Trophoblast cell (in vitro differentiated cells and primary cell): ENCODE data around the gene MAP3K19.
"Not testable (repeated sequence)": the region's sequence is repeated elsewhere in the genome, so short reads cannot be mapped to it uniquely, and the experiment has no call there.

Source experiments
- DNase-seq, 2 donors: peaks; one replicate each; pipeline ENCODE4 v3.0.0-alpha.2; 2016
- H2AFZ ChIP-seq: 2 replicates; pipeline ENCODE4 v1.6.1; 2013; ENCODE audit warnings: low read length, moderate library complexity, mild to moderate bottlenecking; ENCODE audit not compliant: insufficient read depth, poor library complexity
- H2AK5ac ChIP-seq: 2 replicates; pipeline ENCODE4 v1.6.1; 2013; ENCODE audit warnings: mild to moderate bottlenecking, low read length
- H2BK120ac ChIP-seq: 2 replicates; pipeline ENCODE4 v1.6.1; 2013; ENCODE audit warnings: low read length, mild to moderate bottlenecking, moderate library complexity; ENCODE audit not compliant: insufficient read depth, poor library complexity
- H2BK12ac ChIP-seq: 2 replicates; pipeline ENCODE4 v1.6.1; 2013; ENCODE audit warnings: mild to moderate bottlenecking, low read length, moderate library complexity
- H2BK5ac ChIP-seq: 2 replicates; pipeline ENCODE4 v1.6.1; 2013; ENCODE audit warnings: low read length, low read depth, moderate library complexity, mild to moderate bottlenecking; ENCODE audit not compliant: poor library complexity
- H3K14ac ChIP-seq: 2 replicates; pipeline ENCODE4 v1.6.1; 2013; ENCODE audit warnings: mild to moderate bottlenecking, low read length
- H3K18ac ChIP-seq: 2 replicates; pipeline ENCODE4 v1.6.1; 2013; ENCODE audit warnings: mild to moderate bottlenecking, low read length
- H3K23ac ChIP-seq: 2 replicates; pipeline ENCODE4 v1.6.1; 2013; ENCODE audit warnings: low read length
- H3K27ac ChIP-seq: 2 replicates; pipeline ENCODE4 v1.5.1; 2013; ENCODE audit warnings: low read depth, mild to moderate bottlenecking, inconsistent platforms, low read length, moderate library complexity
- H3K27me3 ChIP-seq: 2 replicates; pipeline ENCODE4 v1.6.1; 2013; ENCODE audit warnings: inconsistent platforms, mild to moderate bottlenecking, low read length, moderate library complexity; ENCODE audit not compliant: insufficient read depth
- H3K36me3 ChIP-seq, 2 experiments: 1 replicate in 1 of 2; 2 replicates in 1 of 2; pipeline ENCODE4 v1.6.1; 2013; ENCODE audit warnings: low read length in 2 of 2, mild to moderate bottlenecking in 2 of 2, moderate library complexity in 1 of 2; ENCODE audit not compliant: insufficient read depth in 2 of 2, control insufficient read depth in 1 of 2
- H3K4ac ChIP-seq: 2 replicates; pipeline ENCODE4 v1.6.1; 2013; ENCODE audit warnings: low read depth, mild to moderate bottlenecking, low read length, moderate library complexity
- H3K4me1 ChIP-seq, 2 experiments: 1 replicate in 1 of 2; 2 replicates in 1 of 2; pipeline ENCODE4 v1.6.1; 2013; ENCODE audit warnings: low read length in 2 of 2, mild to moderate bottlenecking in 2 of 2, moderate library complexity in 1 of 2; ENCODE audit not compliant: insufficient read depth in 2 of 2, control insufficient read depth in 1 of 2
- H3K4me2 ChIP-seq: 2 replicates; pipeline ENCODE4 v1.6.1; 2013; ENCODE audit warnings: inconsistent platforms, mild to moderate bottlenecking, low read length, moderate library complexity
- H3K4me3 ChIP-seq: 2 replicates; pipeline ENCODE4 v1.5.1; 2013; ENCODE audit warnings: mild to moderate bottlenecking, low read depth, low read length, inconsistent platforms
- H3K79me1 ChIP-seq: one replicate; pipeline ENCODE4 v1.6.1; 2013; ENCODE audit warnings: low read length
- H3K79me2 ChIP-seq: 2 replicates; pipeline ENCODE4 v1.6.1; 2013; ENCODE audit warnings: low read length, mild to moderate bottlenecking; ENCODE audit not compliant: control insufficient read depth, insufficient read depth, poor library complexity
- H3K9ac ChIP-seq: 2 replicates; pipeline ENCODE4 v1.6.1; 2013; ENCODE audit warnings: mild to moderate bottlenecking, low read length
- H3K9me3 ChIP-seq: 2 replicates; pipeline ENCODE4 v1.6.1; 2013; ENCODE audit warnings: low read depth, mild to moderate bottlenecking, control low read depth, inconsistent platforms, low read length; ENCODE audit not compliant: insufficient read depth
- H4K12ac ChIP-seq: 2 replicates; pipeline ENCODE4 v1.6.1; 2013; ENCODE audit warnings: low read depth, mild to moderate bottlenecking, low read length, moderate library complexity
- H4K8ac ChIP-seq: 2 replicates; pipeline ENCODE4 v1.6.1; 2013; ENCODE audit warnings: low read depth, mild to moderate bottlenecking, low read length, moderate library complexity
- H4K91ac ChIP-seq: one replicate; pipeline ENCODE4 v1.6.1; 2013; ENCODE audit warnings: low read depth, mild to moderate bottlenecking, low read length, moderate library complexity
- WGBS: extraction: QIAGEN DNeasy Blood & Tissue Kit; methylation state at CpG from one replicate; pipeline ENCODE4 v1.1.7; 2013; ENCODE audit warnings: missing lambda C conversion rate; ENCODE audit not compliant: insufficient read length, insufficient coverage; ENCODE audit errors: extremely low coverage; 5-methylcytosine and 5-hydroxymethylcytosine counted together

MAP3K19 gene

DNA sequence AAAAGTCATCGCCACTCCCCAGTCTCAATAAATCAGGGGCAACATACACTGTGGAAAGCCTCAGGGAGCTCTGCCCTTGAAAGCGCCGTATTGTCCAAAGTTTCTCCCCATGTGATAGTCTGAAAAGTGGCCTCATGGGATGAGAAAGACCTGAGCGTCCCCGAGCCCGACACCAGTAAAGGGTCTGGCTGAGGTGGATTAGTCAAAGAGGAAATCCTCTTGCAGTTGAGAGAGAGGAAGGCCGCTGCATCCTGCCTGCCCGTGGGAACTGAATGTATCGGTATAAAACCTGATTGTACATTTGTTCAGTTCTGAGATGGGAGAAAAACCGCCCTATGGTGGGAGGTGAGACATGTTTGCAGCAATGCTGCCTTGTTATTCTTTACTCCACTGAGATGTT lies 80.1 kb downstream of the MAP3K19 start:
- H3K9me3 ChIP-seq, H3K18ac ChIP-seq, H3K4me2 ChIP-seq, H3K9ac ChIP-seq, H4K8ac ChIP-seq, H3K27ac ChIP-seq, H4K91ac ChIP-seq, H2AK5ac ChIP-seq, H2BK5ac ChIP-seq, DNase-seq, H2AFZ ChIP-seq, H3K79me1 ChIP-seq, H3K4me3 ChIP-seq, H3K4ac ChIP-seq, H3K79me2 ChIP-seq, H3K4me1 ChIP-seq, H4K12ac ChIP-seq, H3K27me3 ChIP-seq, H2BK120ac ChIP-seq, H3K23ac ChIP-seq, H3K36me3 ChIP-seq, H3K14ac ChIP-seq, H2BK12ac ChIP-seq: not testable (repeated sequence)
- no CpG with 5 or more reads among the region's 10 CpGs for WGBS

- Histone ChIP-seq H3K23ac (no peak overlapping the region), H3K36me3 (peaks cover 6 to 16% of the 10 kb centered on the region in 2 experiments), H3K4me1 (no peaks in the 10 kb centered on the region), H4K91ac (no peak overlapping the region), H3K79me1 (no peaks in the 10 kb centered on the region), H3K79me2 (no peaks in the 10 kb centered on the region), H2BK5ac (no peak overlapping the region), H2BK12ac (no peak overlapping the region), H3K9me3 (no peaks in the 10 kb centered on the region), H3K14ac (no peak overlapping the region), H2AFZ (no peak overlapping the region), H4K12ac (no peak overlapping the region), H3K18ac (no peak overlapping the region), H3K27ac (no peak overlapping the region), H2AK5ac (no peak overlapping the region), H3K4ac (no peak overlapping the region), H4K8ac (no peak overlapping the region), H3K27me3 (no peaks in the 10 kb centered on the region), H3K9ac (no peak overlapping the region), H2BK120ac (no peak overlapping the region), H3K4me2 (no peak overlapping the region), H3K4me3 (no peak overlapping the region)
- no CpG with 5 or more reads among the region's 5 CpGs for WGBS
- no peak for DNase-seq
Measured at GRCh38 chr2:134957477-134957876, 89.8 kb downstream of the MAP3K19 start.

GRCh38 chr2:134955744-134956143 lies 91.5 kb downstream of the MAP3K19 start:
- Histone ChIP-seq H3K4me3 (no peak overlapping the region), H3K9me3 (no peaks in the 10 kb centered on the region), H3K18ac (no peak overlapping the region), H2BK120ac (no peak overlapping the region), H2BK12ac (no peak overlapping the region), H3K23ac (no peak overlapping the region), H3K9ac (no peak overlapping the region), H2BK5ac (no peak overlapping the region), H3K4me1 (no peaks in the 10 kb centered on the region), H4K12ac (no peak overlapping the region), H4K91ac (no peak overlapping the region), H3K14ac (no peak overlapping the region), H2AK5ac (no peak overlapping the region), H3K27me3 (no peaks in the 10 kb centered on the region), H3K36me3 (peaks cover 6 to 16% of the 10 kb centered on the region in 2 experiments), H3K79me1 (no peaks in the 10 kb centered on the region), H4K8ac (no peak overlapping the region), H2AFZ (no peak overlapping the region), H3K79me2 (no peaks in the 10 kb centered on the region), H3K4ac (no peak overlapping the region), H3K27ac (no peak overlapping the region), H3K4me2 (no peak overlapping the region)
- no CpG with 5 or more reads among the region's 1 CpG for WGBS
- no peak for DNase-seq

GRCh38 chr2:134954065-134954464 lies 93.2 kb downstream of the MAP3K19 start:
- H3K23ac ChIP-seq: no peak overlapping the region
- no peak overlapping the region for H3K9ac ChIP-seq
- no peak overlapping the region for H4K91ac ChIP-seq
- DNase-seq: no peak
- H4K12ac ChIP-seq: no peak overlapping the region
- no peaks in the 10 kb centered on the region for H3K4me1 ChIP-seq
- no peaks in the 10 kb centered on the region for H3K79me1 ChIP-seq
- no peak overlapping the region for H2BK12ac ChIP-seq
- no peaks in the 10 kb centered on the region for H3K27me3 ChIP-seq
- no peak overlapping the region for H3K27ac ChIP-seq
- no peak overlapping the region for H3K4ac ChIP-seq
- no peak overlapping the region for H3K4me2 ChIP-seq
- H2BK120ac ChIP-seq: no peak overlapping the region
- no peak overlapping the region for H3K14ac ChIP-seq
- H2AK5ac ChIP-seq: no peak overlapping the region
- H2BK5ac ChIP-seq: no peak overlapping the region
- no peaks in the 10 kb centered on the region for H3K79me2 ChIP-seq
- no CpG with 5 or more reads among the region's 5 CpGs for WGBS
- H2AFZ ChIP-seq: no peak overlapping the region
- peaks cover 10 to 23% of the 10 kb centered on the region in 2 experiments for H3K36me3 ChIP-seq
- no peak overlapping the region for H3K4me3 ChIP-seq
- no peak overlapping the region for H4K8ac ChIP-seq
- H3K9me3 ChIP-seq: no peaks in the 10 kb centered on the region
- no peak overlapping the region for H3K18ac ChIP-seq
